ENCODE measurements around the gene BSN.
A peak's percentile ranks its signal among the peaks of the same experiment; 100 is the strongest.

The BSN gene

GRCh38 chr3:49654955-49655556 lies 100.8 kb downstream of the BSN start:
- DNase-seq (ENCODE audit: low spot score), result no peak

- no peak for DNase-seq (ENCODE audit: low spot score)
Measured at GRCh38 chr3:49655731-49656285, 101.5 kb downstream of the BSN start.

GRCh38 chr3:49656541-49657112 lies 102.3 kb downstream of the BSN start:
- no peak for DNase-seq (ENCODE audit: low spot score)

- no peak for DNase-seq (ENCODE audit: low spot score)
Measured at GRCh38 chr3:49657208-49657915, 103.1 kb downstream of the BSN start.

GRCh38 chr3:49658711-49659110 lies 104.4 kb downstream of the BSN start:
- DNase-seq (ENCODE audit: low spot score), result no peak

GRCh38 chr3:49659756-49660155 lies 105.5 kb downstream of the BSN start:
- no peak for DNase-seq (ENCODE audit: low spot score)

GRCh38 chr3:49661281-49661680 lies 107.0 kb downstream of the BSN start:
- DNase-seq (ENCODE audit: low spot score), result no peak

- no peak for DNase-seq (ENCODE audit: low spot score)
Measured at GRCh38 chr3:49662021-49662420, 107.7 kb downstream of the BSN start.

GRCh38 chr3:49662720-49663413 lies 108.6 kb downstream of the BSN start:
- DNase-seq (ENCODE audit: low spot score), result no peak

- no peak for DNase-seq (ENCODE audit: low spot score)
Measured at GRCh38 chr3:49663831-49664230, 109.6 kb downstream of the BSN start.

GRCh38 chr3:49664300-49664699 lies 110.0 kb downstream of the BSN start:
- no peak for DNase-seq (ENCODE audit: low spot score)

GRCh38 chr3:49665822-49666519 lies 111.7 kb downstream of the BSN start:
- DNase-seq (ENCODE audit: low spot score), result no peak

- DNase-seq (ENCODE audit: low spot score), result no peak
Measured at GRCh38 chr3:49666592-49666991, 112.3 kb downstream of the BSN start.

GRCh38 chr3:49667701-49668413 lies 113.6 kb downstream of the BSN start:
- peak; percentile 29 for DNase-seq (ENCODE audit: low spot score)

- DNase-seq (ENCODE audit: low spot score), result no peak
Measured at GRCh38 chr3:49668414-49668797, 114.1 kb downstream of the BSN start.

- no peak for DNase-seq (ENCODE audit: low spot score)
Measured at GRCh38 chr3:49668861-49669260, 114.6 kb downstream of the BSN start.

GRCh38 chr3:49669352-49669751 lies 115.1 kb downstream of the BSN start:
- no peak for DNase-seq (ENCODE audit: low spot score)

GRCh38 chr3:49670940-49671290 lies 116.6 kb downstream of the BSN start:
- DNase-seq (ENCODE audit: low spot score), result no peak

GRCh38 chr3:49671291-49672288 lies 117.3 kb downstream of the BSN start:
- peak; percentile 78 for DNase-seq (ENCODE audit: low spot score)

- DNase-seq (ENCODE audit: low spot score), result no peak
Measured at GRCh38 chr3:49673121-49673714, 118.9 kb downstream of the BSN start.
